ENCODE results near the gene THEMIS. TPM values are rescaled to one million over a fixed set of nuclear protein-coding genes. Genes with fewer than 3 reads are reported as not detected.

Gene THEMIS
- total and polyA plus RNA-seq, 2 of the 4 experiments (the other 2 are of a cell fraction), result not detected

DNA sequence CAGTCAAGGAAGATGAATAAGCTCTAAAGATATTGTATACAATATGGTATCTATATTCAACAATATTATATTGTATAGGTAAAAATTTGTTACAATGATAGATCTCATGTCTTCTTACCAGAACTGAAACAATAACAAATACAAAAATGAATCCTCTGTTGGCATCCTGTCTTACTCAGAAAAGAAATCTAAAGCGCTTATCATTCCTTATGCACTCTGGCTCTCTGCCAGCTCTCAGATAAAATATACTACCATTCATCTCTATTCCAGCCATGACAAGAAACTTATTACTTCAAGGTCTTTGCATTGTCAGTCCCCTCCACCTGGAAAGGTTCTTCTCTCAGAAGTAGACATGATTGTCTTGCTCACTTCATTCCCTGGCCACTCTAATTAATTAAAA is 138.6 kb downstream of the THEMIS start:
- Histone ChIP-seq H3K14ac (replicated peaks; ENCODE audit: low read depth, low read length) (no peak overlapping the region), H4K20me1 (ENCODE audit: insufficient read depth, low read length) (no peaks in the 10 kb centered on the region), H3K4me1 (ENCODE audit: control insufficient read depth, insufficient read depth, low read length) (no peaks in the 10 kb centered on the region), H3K27ac (ENCODE audit: insufficient read depth, low read length) (no peak overlapping the region), H3K79me1 (ENCODE audit: low read depth in 1 of 2, low read length in 2 of 2) (no peaks in the 10 kb centered on the region), H2BK120ac (ENCODE audit: low read depth, low read length) (no peak overlapping the region), H3K9me3 (ENCODE audit: control insufficient read depth, insufficient read depth, low read length) (no peaks in the 10 kb centered on the region), H2AK5ac (ENCODE audit: low read depth, low read length) (no peak overlapping the region), H2BK5ac (ENCODE audit: low read depth, low read length, poor library complexity, severe bottlenecking) (no peak overlapping the region), H3K4ac (ENCODE audit: low read depth, low read length) (no peak overlapping the region), H4K8ac (ENCODE audit: low read depth in 2 of 2, low read length in 2 of 2) (no peak overlapping the region), H3K27me3 (ENCODE audit: control insufficient read depth, insufficient read depth, low read length) (no peaks in the 10 kb centered on the region), H3K56ac (ENCODE audit: extremely low read depth, insufficient read depth, low read length) (no peak overlapping the region), H3K23ac (ENCODE audit: low read depth, low read length) (no peak overlapping the region), H4K91ac (ENCODE audit: insufficient read depth, low read depth, low read length) (no peak overlapping the region), H3K9me1 (ENCODE audit: insufficient read depth, low read length) (no peaks in the 10 kb centered on the region), H3K9ac (ENCODE audit: low read depth, low read length) (no peak overlapping the region), H2BK20ac (ENCODE audit: low read depth, low read length) (no peak overlapping the region), H2AK9ac (replicated peaks; ENCODE audit: low read depth, low read length, poor library complexity) (no peak overlapping the region), H3K4me2 (ENCODE audit: low read depth, low read length) (no peak overlapping the region), H3K4me3 (ENCODE audit: insufficient read depth, low read depth, low read length) (no peak overlapping the region), H2AFZ (replicated peaks; ENCODE audit: low read length, poor library complexity) (no peak overlapping the region), H3K36me3 (ENCODE audit: control insufficient read depth, insufficient read depth, low read length) (no peaks in the 10 kb centered on the region), H4K5ac (ENCODE audit: low read depth, low read length) (no peak overlapping the region), H2BK15ac (ENCODE audit: low read depth, low read length) (no peak overlapping the region), H3K18ac (ENCODE audit: low read depth, low read length) (no peak overlapping the region)
- ATAC-seq (ENCODE audit: low read depth) (no peak), DNase-seq (no peak)
- intact Hi-C loops (cut with micrococcal nuclease), result no loop called here
- no TSS peak for BruUV-seq (replicated peaks)
- dilution Hi-C loops (cut with HindIII; ENCODE audit: low sequenced_read_pairs, unreplicated experiment), result no loop called here
- TF ChIP-seq, protein P1, sequence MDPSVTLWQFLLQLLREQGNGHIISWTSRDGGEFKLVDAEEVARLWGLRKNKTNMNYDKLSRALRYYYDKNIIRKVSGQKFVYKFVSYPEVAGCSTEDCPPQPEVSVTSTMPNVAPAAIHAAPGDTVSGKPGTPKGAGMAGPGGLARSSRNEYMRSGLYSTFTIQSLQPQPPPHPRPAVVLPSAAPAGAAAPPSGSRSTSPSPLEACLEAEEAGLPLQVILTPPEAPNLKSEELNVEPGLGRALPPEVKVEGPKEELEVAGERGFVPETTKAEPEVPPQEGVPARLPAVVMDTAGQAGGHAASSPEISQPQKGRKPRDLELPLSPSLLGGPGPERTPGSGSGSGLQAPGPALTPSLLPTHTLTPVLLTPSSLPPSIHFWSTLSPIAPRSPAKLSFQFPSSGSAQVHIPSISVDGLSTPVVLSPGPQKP (IDR thresholded peaks at IDR 0.05; ENCODE audit: borderline replicate concordance, low read depth, low read length), result no peak
- TF ChIP-seq FOS (IDR thresholded peaks at IDR 0.05; ENCODE audit: low read depth, low read length) (no peak), CEBPB (IDR thresholded peaks at IDR 0.05; ENCODE audit: low read depth, low read length) (no peak), SMC3 (IDR thresholded peaks at IDR 0.05; ENCODE audit: low read depth, low read length) (no peak), MXI1 (IDR thresholded peaks at IDR 0.05; ENCODE audit: borderline replicate concordance, low read depth, low read length) (no peak), RFX5 (IDR thresholded peaks at IDR 0.05; ENCODE audit: low read depth, low read length) (no peak)
- TF ChIP-seq, protein P2, sequence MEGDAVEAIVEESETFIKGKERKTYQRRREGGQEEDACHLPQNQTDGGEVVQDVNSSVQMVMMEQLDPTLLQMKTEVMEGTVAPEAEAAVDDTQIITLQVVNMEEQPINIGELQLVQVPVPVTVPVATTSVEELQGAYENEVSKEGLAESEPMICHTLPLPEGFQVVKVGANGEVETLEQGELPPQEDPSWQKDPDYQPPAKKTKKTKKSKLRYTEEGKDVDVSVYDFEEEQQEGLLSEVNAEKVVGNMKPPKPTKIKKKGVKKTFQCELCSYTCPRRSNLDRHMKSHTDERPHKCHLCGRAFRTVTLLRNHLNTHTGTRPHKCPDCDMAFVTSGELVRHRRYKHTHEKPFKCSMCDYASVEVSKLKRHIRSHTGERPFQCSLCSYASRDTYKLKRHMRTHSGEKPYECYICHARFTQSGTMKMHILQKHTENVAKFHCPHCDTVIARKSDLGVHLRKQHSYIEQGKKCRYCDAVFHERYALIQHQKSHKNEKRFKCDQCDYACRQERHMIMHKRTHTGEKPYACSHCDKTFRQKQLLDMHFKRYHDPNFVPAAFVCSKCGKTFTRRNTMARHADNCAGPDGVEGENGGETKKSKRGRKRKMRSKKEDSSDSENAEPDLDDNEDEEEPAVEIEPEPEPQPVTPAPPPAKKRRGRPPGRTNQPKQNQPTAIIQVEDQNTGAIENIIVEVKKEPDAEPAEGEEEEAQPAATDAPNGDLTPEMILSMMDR (conservative IDR thresholded peaks at IDR 0.05; ENCODE audit: low read depth, low read length), result no peak
- ChIA-PET CTCF (interaction anchor here (0.6 kb wide), 1 partner anchor 476 kb away, joined by 3 read pairs; no protein-coding TSS in a partner anchor), POLR2A (ENCODE audit: unreplicated experiment) (no interaction called here)
- in situ Hi-C loops (cut with MboI; ENCODE audit: low sequenced_read_pairs), result no loop called here
- whole genome bisulfite sequencing, 2 experiments (ENCODE audit: extremely low coverage in 2 of 2, insufficient read length in 1 of 2), result 78% methylated on average over 1 of the region's 1 CpG; no CpG with 5 or more reads in 1 of the 2 experiments

Measured in IMR-90 (cell line).